ENCODE data around the gene KRIT1.

Gene KRIT1

GRCh38 chr7:92282221-92282814 lies 36.6 kb upstream of the KRIT1 start:
- H3K4me2 ChIP-seq (ENCODE audit: low read length), result no peak overlapping the region
- H2AFZ ChIP-seq (ENCODE audit: low read length), result no peak overlapping the region
- TF ChIP-seq CTCF (IDR thresholded peaks at IDR 0.05; ENCODE audit: low read length), result no peak
- TF ChIP-seq EZH2 (IDR thresholded peaks at IDR 0.05; ENCODE audit: borderline replicate concordance, low read length), result no peak
- no peak overlapping the region for H3K27ac ChIP-seq (ENCODE audit: low read depth, low read length, poor library complexity, severe bottlenecking)
- no peak overlapping the region for H3K9ac ChIP-seq (ENCODE audit: low read length)
- H3F3A ChIP-seq (ENCODE audit: insufficient read depth, low read length), result no peaks in the 10 kb centered on the region
- no peaks in the 10 kb centered on the region for H4K20me1 ChIP-seq (ENCODE audit: insufficient read depth, low read length)
- H3K27me3 ChIP-seq (ENCODE audit: insufficient read depth, low read length), result no peaks in the 10 kb centered on the region
- peaks cover 33% of the 10 kb centered on the region for H3K79me2 ChIP-seq (ENCODE audit: insufficient read depth, low read length)
- H3K4me3 ChIP-seq (ENCODE audit: low read depth, low read length, poor library complexity, severe bottlenecking), result no peak overlapping the region
- no peaks in the 10 kb centered on the region for H3K4me1 ChIP-seq (ENCODE audit: insufficient read depth, low read length, severe bottlenecking)
- peaks cover 12% of the 10 kb centered on the region for H3K36me3 ChIP-seq (ENCODE audit: insufficient read depth, low read length)
- H3K9me3 ChIP-seq (ENCODE audit: low read length), result peaks cover 15% of the 10 kb centered on the region
- H3K9me2 ChIP-seq (ENCODE audit: low read depth, low read length), result no peaks in the 10 kb centered on the region

- TF ChIP-seq EZH2 (IDR thresholded peaks at IDR 0.05; ENCODE audit: borderline replicate concordance, low read length) (no peak), CTCF (IDR thresholded peaks at IDR 0.05; ENCODE audit: low read length) (no peak)
- Histone ChIP-seq H3K79me2 (ENCODE audit: insufficient read depth, low read length) (peaks cover 30% of the 10 kb centered on the region), H3K9ac (ENCODE audit: low read length) (no peak overlapping the region), H3F3A (ENCODE audit: insufficient read depth, low read length) (no peaks in the 10 kb centered on the region), H3K27ac (ENCODE audit: low read depth, low read length, poor library complexity, severe bottlenecking) (no peak overlapping the region), H3K4me3 (ENCODE audit: low read depth, low read length, poor library complexity, severe bottlenecking) (no peak overlapping the region), H3K4me2 (ENCODE audit: low read length) (no peak overlapping the region), H2AFZ (ENCODE audit: low read length) (no peak overlapping the region), H3K9me2 (ENCODE audit: low read depth, low read length) (no peaks in the 10 kb centered on the region), H3K36me3 (ENCODE audit: insufficient read depth, low read length) (peaks cover 16% of the 10 kb centered on the region), H4K20me1 (ENCODE audit: insufficient read depth, low read length) (no peaks in the 10 kb centered on the region), H3K4me1 (ENCODE audit: insufficient read depth, low read length, severe bottlenecking) (peaks cover 7% of the 10 kb centered on the region), H3K27me3 (ENCODE audit: insufficient read depth, low read length) (no peaks in the 10 kb centered on the region), H3K9me3 (ENCODE audit: low read length) (peaks cover 15% of the 10 kb centered on the region)
These were observed 35.3 kb upstream of the KRIT1 start for GRCh38 chr7:92281031-92281430.

DNA sequence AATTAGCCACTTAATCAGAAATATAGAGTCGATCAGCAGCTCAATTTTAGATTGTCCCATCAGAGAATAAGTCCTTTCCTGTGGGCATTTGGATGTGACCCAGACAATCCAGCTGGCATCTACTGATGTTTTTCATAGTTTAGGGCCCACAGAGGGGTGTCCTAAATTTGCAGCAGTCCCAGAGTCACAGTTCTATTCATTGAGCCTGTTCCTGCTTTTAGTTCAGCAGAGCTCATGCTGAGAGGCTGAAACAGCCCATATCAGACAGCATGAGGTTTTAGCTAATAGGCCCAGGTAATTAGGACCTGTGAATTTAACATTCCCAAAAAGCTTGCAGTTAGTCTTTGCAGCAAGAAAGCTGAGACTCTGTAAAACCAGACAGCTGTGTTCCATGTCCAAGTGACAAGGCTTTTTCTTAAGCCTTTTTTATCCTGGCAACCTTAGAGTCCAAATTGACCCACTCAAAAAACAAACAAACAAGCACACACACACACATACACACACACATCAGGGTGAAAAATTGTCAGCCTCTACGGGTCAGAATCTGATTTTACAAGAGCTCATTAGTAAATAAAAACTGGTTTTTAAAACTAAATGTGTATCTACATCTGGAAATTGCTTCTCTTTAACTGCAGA lies 33.8 kb upstream of the KRIT1 start:
- peaks cover 16% of the 10 kb centered on the region for H3K36me3 ChIP-seq (ENCODE audit: insufficient read depth, low read length)
- no peaks in the 10 kb centered on the region for H3K27me3 ChIP-seq (ENCODE audit: insufficient read depth, low read length)
- H3K4me2 ChIP-seq (ENCODE audit: low read length), result no peak overlapping the region
- peaks cover 15% of the 10 kb centered on the region for H3K9me3 ChIP-seq (ENCODE audit: low read length)
- H3K4me3 ChIP-seq (ENCODE audit: low read depth, low read length, poor library complexity, severe bottlenecking), result no peak overlapping the region
- H3K9me2 ChIP-seq (ENCODE audit: low read depth, low read length), result no peaks in the 10 kb centered on the region
- no peaks in the 10 kb centered on the region for H4K20me1 ChIP-seq (ENCODE audit: insufficient read depth, low read length)
- H3K27ac ChIP-seq (ENCODE audit: low read depth, low read length, poor library complexity, severe bottlenecking), result no peak overlapping the region
- no peak overlapping the region for H2AFZ ChIP-seq (ENCODE audit: low read length)
- H3F3A ChIP-seq (ENCODE audit: insufficient read depth, low read length), result no peaks in the 10 kb centered on the region
- H3K4me1 ChIP-seq (ENCODE audit: insufficient read depth, low read length, severe bottlenecking), result peaks cover 10% of the 10 kb centered on the region
- H3K9ac ChIP-seq (ENCODE audit: low read length), result no peak overlapping the region
- peaks cover 27% of the 10 kb centered on the region for H3K79me2 ChIP-seq (ENCODE audit: insufficient read depth, low read length)
- TF ChIP-seq EZH2 (IDR thresholded peaks at IDR 0.05; ENCODE audit: borderline replicate concordance, low read length), result no peak
- TF ChIP-seq CTCF (IDR thresholded peaks at IDR 0.05; ENCODE audit: low read length), result no peak

Measured in OCI-LY1 (cell line).